ENCODE data around the gene MAP3K15.

DNA sequence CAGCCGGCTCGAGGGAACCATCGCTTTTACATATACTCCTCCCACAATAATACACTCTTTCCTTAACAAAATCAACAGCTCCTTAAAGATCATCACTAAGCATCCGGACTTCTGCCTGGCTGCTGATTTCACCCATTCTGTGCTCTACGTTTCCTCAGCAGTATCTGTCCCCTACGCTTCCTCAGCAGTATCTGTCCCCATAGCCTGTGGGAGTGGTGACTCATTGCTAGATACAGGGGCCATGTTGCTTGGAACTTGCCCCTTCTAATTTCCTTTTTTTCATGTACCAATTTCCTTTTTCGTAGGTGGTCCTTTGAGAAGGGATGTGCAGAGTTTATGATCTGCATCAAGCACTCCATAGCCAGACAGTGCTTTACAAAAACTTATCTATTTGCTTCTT is 18.6 kb downstream of the MAP3K15 start:
- no peak for TF ChIP-seq CTCF (IDR thresholded peaks at IDR 0.05)
- no peak for TF ChIP-seq POLR2A (IDR thresholded peaks at IDR 0.05)
- TF ChIP-seq EP300 (IDR thresholded peaks at IDR 0.05) = no peak
- no peak for TF ChIP-seq POLR2AphosphoS5 (IDR thresholded peaks at IDR 0.05)

Data from upper lobe of left lung (tissue), 4 donors.